Measurements from ENCODE around the gene DAAM1.

DAAM1 gene

GRCh38 chr14:59341858-59342477 lies 153.5 kb downstream of the DAAM1 start:
- DNase-seq (ENCODE audit: low read depth) = no peak

- no peak for DNase-seq (ENCODE audit: low read depth)
Observed at GRCh38 chr14:59342516-59343484, 154.3 kb downstream of the DAAM1 start.

GRCh38 chr14:59343585-59343984 lies 155.1 kb downstream of the DAAM1 start:
- DNase-seq (ENCODE audit: low read depth) = no peak

DNA sequence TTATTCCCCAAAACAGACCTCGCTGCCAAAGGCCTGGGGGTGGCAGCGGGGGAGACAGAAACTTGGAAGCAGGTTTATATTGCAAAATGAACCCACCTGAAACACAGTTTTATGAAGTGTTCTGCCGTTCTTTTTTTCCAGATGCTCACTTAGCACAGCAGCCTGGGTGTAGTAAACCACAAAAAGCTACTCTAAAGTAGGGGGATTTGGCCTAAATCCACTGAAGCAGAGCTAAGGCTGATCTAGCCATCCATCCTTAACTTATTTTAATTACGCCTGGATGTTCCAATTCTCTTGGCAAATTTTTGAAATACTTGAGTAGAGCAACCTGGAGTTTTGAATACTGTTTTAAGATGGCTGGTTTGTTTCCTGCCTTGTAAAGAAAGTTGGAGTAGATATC lies 155.5 kb downstream of the DAAM1 start:
- no peak for DNase-seq (ENCODE audit: low read depth)

DNA sequence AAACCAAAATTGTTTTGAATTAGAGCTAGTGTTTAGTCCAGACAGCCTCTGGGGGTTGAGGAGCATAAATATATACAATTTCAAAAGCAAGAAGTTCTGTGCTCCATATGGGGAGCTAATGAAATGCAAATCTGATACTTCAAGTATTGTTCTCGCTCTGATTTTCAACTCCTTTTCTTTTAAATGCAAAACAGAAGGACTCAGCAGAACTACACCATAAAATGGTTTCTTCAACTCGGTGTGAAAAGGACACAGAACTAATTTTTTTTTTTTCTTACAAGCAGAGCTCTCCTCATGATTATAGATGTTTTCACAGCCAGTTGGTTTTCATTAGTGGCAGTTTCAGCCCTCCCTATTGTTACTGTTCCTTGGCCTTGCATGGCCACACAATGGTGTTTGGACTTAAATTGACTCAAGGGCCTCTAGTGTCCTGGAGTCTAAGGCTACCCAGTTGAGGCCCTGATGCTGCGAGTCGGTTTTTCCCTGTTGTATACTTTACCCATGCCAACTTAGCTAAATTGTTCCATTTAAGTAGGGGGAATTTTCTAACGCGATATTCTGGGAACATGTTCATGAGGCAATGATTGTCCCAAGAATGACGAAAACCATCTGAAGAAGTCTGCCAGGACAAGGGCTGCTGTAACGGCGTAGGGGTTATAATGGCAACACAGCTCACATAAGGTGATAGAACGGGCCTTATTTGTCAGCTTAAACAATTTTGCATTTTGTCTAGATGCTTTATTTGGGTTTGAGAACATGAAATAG lies 156.4 kb downstream of the DAAM1 start:
- no peak for DNase-seq (ENCODE audit: low read depth)

GRCh38 chr14:59346329-59346728 lies 157.9 kb downstream of the DAAM1 start:
- no peak for DNase-seq (ENCODE audit: low read depth)

DNA sequence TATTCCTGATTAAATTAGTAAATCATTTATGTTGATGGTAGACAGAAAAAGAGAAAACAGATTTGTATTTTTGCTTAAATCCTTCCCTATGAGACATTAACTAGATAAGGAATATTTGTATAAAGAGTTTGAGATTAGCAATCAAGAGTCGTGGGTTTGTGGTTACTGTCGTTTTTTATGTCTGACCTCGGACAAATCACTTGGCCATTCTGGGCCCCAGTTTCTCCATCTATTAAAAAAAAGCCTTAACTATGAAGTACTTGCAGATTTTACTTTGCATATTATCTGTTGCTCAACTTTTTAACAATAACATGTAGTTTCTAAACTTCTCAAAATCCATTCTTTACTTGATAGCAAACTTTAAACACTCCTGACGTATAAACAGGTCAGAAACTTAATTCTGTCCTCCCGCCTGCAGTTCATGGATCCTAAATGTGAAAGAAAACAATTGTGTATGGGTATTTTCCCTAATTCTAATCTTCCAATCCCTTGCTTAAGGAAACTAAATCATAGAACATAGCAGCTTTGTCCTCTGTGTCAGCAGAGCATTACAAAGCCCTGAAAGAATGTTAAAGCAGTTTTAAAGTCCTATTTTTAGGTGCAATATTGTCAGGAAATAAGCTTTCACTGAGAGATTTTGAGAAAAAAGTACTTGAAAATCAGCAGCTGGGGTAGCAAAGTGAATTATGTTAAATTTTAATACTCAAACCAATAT lies 158.5 kb downstream of the DAAM1 start:
- no peak for DNase-seq (ENCODE audit: low read depth)

GRCh38 chr14:59347511-59347900 lies 159.0 kb downstream of the DAAM1 start:
- no peak for DNase-seq (ENCODE audit: low read depth)

- no peak for DNase-seq (ENCODE audit: low read depth)
Observed at GRCh38 chr14:59347915-59348314, 159.4 kb downstream of the DAAM1 start.

- DNase-seq (ENCODE audit: low read depth) = no peak
Observed at GRCh38 chr14:59349258-59349701, 160.8 kb downstream of the DAAM1 start.

DNA sequence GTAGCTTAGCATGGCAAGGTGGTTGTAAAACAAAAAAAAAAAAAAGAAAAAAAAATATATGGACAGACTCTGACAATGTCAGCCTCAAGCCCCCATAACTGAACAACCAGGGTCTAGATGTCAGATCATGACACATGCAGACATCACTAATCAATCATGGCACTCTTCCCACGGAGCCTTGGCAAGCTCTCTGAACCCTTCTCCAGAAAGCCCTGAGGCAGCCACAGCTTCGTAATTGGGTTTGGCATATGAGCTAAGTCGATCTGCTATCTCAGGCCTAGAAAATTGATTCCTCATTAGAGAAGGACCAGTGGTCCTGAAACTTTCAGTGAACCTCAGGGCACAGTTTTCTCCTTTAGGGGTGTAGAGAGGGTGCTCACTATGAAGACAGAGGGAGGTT lies 164.5 kb downstream of the DAAM1 start:
- DNase-seq (ENCODE audit: low read depth) = no peak

DNA sequence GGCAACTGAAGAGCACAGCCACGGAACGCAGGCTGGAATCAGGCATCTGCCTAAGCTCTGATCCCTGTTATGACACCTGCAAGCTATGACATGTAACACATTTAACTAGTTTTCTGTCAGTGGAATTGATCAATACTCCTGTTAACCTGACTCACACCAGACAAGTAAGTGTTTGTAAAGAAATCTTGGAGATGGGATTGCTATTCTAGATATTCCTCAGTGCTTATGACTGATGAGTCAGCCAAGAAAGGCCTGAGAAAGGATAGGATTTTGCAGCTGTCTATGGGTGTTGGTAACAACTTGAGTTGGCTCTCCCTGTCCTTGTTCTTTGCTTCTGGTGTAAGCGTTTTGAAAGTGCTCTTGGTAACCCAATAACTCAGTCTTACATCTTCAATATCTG lies 166.2 kb downstream of the DAAM1 start:
- no peak for DNase-seq (ENCODE audit: low read depth)

- no peak for DNase-seq (ENCODE audit: low read depth)
Observed at GRCh38 chr14:59355091-59355490, 166.6 kb downstream of the DAAM1 start.

GRCh38 chr14:59356312-59356711 lies 167.8 kb downstream of the DAAM1 start:
- DNase-seq (ENCODE audit: low read depth) = no peak

DNA sequence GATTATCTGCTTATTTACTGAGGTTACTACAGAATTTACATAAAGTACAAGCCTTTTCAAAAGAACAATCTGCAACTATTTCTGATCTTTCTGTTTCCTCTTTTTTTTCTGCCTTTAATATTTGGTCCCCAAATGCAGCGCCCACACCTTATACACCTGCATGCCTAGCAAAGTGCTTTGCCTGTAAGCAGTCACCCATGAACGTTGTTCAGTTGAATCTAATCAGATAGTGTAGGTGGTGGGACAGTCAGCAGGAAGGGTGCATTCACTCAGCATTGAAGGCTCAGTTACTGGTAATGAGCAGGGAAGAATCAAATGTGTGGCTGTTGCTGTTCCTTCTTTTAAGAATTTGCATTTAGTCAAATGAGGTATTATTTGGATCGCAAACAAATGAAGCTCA lies 168.3 kb downstream of the DAAM1 start:
- DNase-seq (ENCODE audit: low read depth) = no peak

- DNase-seq (ENCODE audit: low read depth) = no peak
Observed at GRCh38 chr14:59358102-59358501, 169.6 kb downstream of the DAAM1 start.

- DNase-seq (ENCODE audit: low read depth) = no peak
Observed at GRCh38 chr14:59358784-59359183, 170.3 kb downstream of the DAAM1 start.

- DNase-seq (ENCODE audit: low read depth) = no peak
Observed at GRCh38 chr14:59359431-59360124, 171.1 kb downstream of the DAAM1 start.

DNA sequence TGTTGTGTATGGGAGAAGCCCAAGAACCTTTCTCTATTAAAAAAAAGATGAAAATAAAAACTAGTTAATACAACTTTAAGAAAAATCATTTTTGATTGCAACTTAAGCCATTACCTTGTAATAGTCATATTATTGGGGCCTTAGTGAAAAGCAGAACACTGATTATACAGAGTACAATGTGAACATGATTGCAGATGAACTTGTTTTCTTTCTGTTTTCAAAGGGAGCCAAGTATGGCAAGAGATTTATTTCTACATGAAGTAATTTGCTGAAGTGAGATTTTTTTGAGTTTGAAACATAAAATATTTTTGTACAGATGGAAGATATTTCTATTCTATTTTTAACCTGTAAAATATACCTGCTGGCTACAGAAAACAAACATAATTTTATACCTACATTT lies 171.8 kb downstream of the DAAM1 start:
- no peak for DNase-seq (ENCODE audit: low read depth)

- no peak for DNase-seq (ENCODE audit: low read depth)
Observed at GRCh38 chr14:59360923-59361794, 172.7 kb downstream of the DAAM1 start.

Measured in stimulated activated CD8-positive, alpha-beta memory T cell treated with anti-CD3 and anti-CD28 coated beads, Interleukin-15, amount 100 ng/mL, for 24 hours (primary cell).